HepG2 (cell line): ENCODE results near the gene PODXL. TPM values are rescaled to one million over a fixed set of nuclear protein-coding genes. Genes with fewer than 3 reads are reported as not detected.

Experiments
- ATAC-seq: fragments of 200-7000 bp; cut with Tn5 transposase; 3 replicates; pipeline ENCODE4 v1.9.1; 2020; ENCODE audit warnings: mild to moderate bottlenecking, moderate library complexity
- Bru-seq: library from RNA; stranded (reverse); fragments of 400-500 nt; gene quantifications from one replicate; lab custom pipeline; 2021; lab: Mats Ljungman, UMichigan
- BruChase-seq, 2 experiments: library from RNA; stranded (reverse); fragments of 400-500 nt; gene quantifications; one replicate each; lab custom pipeline; 2021; lab: Mats Ljungman, UMichigan
- BruUV-seq: library from RNA; stranded (reverse); fragments of 400-500 nt; replicated peaks from 2 replicates; lab custom pipeline; 2021; lab: Mats Ljungman, UMichigan
- CTCF ChIA-PET: fragments of 300-600 bp; formaldehyde crosslinking; extraction: SDS; loops from one replicate; lab custom pipeline; 2021; ENCODE audit warnings: low total read pairs, inconsistent platforms, low intra/inter-chr PET ratio; lab: Yijun Ruan, JAX
- POLR2A ChIA-PET: fragments of 350-600 bp; sonication (Branson Sonifier 250); formaldehyde crosslinking; loops from one replicate; lab custom pipeline; 2020; ENCODE audit warnings: antibody characterized with exemption, inconsistent platforms; lab: Yijun Ruan, JAX
- DNase-seq: peaks from one replicate; pipeline ENCODE4 v3.0.0-alpha.2; 2015; ENCODE audit warnings: low spot score
- FAIRE-seq: peaks from 3 replicates; lab custom pipeline; 2011; peaks lifted over from hg19 to GRCh38; lab: Jason Lieb, UNC
- H2AFZ ChIP-seq: one replicate; pipeline ENCODE4 v1.6.1; 2011; ENCODE audit warnings: low read length, inconsistent platforms
- H3K27ac ChIP-seq: fragments of 300-600 bp; 3 replicates; pipeline ENCODE4 v1.8.0; 2011; ENCODE audit warnings: mixed run types, mild to moderate bottlenecking, mixed read lengths, low read length, inconsistent platforms; ENCODE audit not compliant: insufficient read depth; ENCODE audit errors: extremely low read length
- H3K27me3 ChIP-seq, 2 experiments: fragments of 200-600 bp in 1 of 2; 2 replicates in 1 of 2; 3 replicates in 1 of 2; pipeline versions ENCODE4 v1.6.0 to v1.8.0; 2011; ENCODE audit warnings: low read length in 2 of 2, mild to moderate bottlenecking in 2 of 2, moderate library complexity in 2 of 2, inconsistent platforms in 1 of 2; ENCODE audit not compliant: insufficient read depth in 2 of 2, control insufficient read depth in 1 of 2
- H3K36me3 ChIP-seq, 2 experiments: fragments of 200-600 bp in 1 of 2; replicated peaks in 1 of 2; 2 replicates in 1 of 2; 3 replicates in 1 of 2; pipeline versions ENCODE4 v1.5.1 to v1.8.0; 2011; ENCODE audit warnings: low read length in 2 of 2, inconsistent platforms in 1 of 2; ENCODE audit not compliant: insufficient read depth in 2 of 2, control insufficient read depth in 1 of 2
- H3K4me1 ChIP-seq: 2 replicates; pipeline ENCODE4 v1.5.1; 2012; ENCODE audit warnings: low read length, inconsistent platforms; ENCODE audit not compliant: insufficient read depth
- H3K4me2 ChIP-seq: 2 replicates; pipeline ENCODE4 v1.6.0; 2011; ENCODE audit warnings: low read depth, low read length, inconsistent platforms
- H3K4me3 ChIP-seq, 3 experiments: fragments of 200-600 bp in 1 of 3; sonication (generic), shearing (Covaris generic) in 1 of 3; replicated peaks in 1 of 3; 2 replicates each; pipeline ENCODE4 v1.5.1; 2011 to 2016; ENCODE audit warnings: low read length in 3 of 3, inconsistent platforms in 2 of 3, low read depth in 2 of 3, mild to moderate bottlenecking in 2 of 3, control low read depth in 1 of 3, mixed read lengths in 1 of 3; ENCODE audit not compliant: insufficient read depth in 1 of 3
- H3K79me2 ChIP-seq: one replicate; pipeline ENCODE4 v1.6.1; 2011; ENCODE audit warnings: low read length, inconsistent platforms; ENCODE audit not compliant: insufficient read depth
- H3K9ac ChIP-seq: 2 replicates; pipeline ENCODE4 v1.6.0; 2011; ENCODE audit warnings: mild to moderate bottlenecking, low read depth, low read length, inconsistent platforms; ENCODE audit not compliant: insufficient read depth
- H3K9me3 ChIP-seq: 2 replicates; pipeline ENCODE4 v1.5.1; 2012; ENCODE audit warnings: mild to moderate bottlenecking, low read length
- H4K20me1 ChIP-seq: 2 replicates; pipeline ENCODE4 v1.6.0; 2011; ENCODE audit warnings: inconsistent platforms, mild to moderate bottlenecking, low read length, moderate library complexity; ENCODE audit not compliant: insufficient read depth
- EEA1 ChIP-seq: sonication (generic); formaldehyde crosslinking; IDR thresholded peaks from 2 replicates; pipeline ENCODE4 v1.5.1; 2020; ENCODE audit warnings: mild to moderate bottlenecking, missing genetic modification reagents, borderline replicate concordance
- JUND ChIP-seq: sonication (generic); formaldehyde crosslinking; IDR thresholded peaks from 2 replicates; pipeline ENCODE4 v1.8.0; 2022; ENCODE audit warnings: mild to moderate bottlenecking, missing genetic modification reagents
- MTA1 ChIP-seq: sonication (generic); formaldehyde crosslinking; IDR thresholded peaks from 2 replicates; pipeline ENCODE4 v1.4.0; 2020; ENCODE audit warnings: missing genetic modification reagents, mild to moderate bottlenecking, borderline replicate concordance
- MXD3 ChIP-seq: IDR thresholded peaks from 2 replicates; pipeline ENCODE4 v1.6.1; 2016; ENCODE audit warnings: mild to moderate bottlenecking, missing biosample characterization, missing genetic modification reagents
- REL ChIP-seq: sonication (generic); formaldehyde crosslinking; conservative IDR thresholded peaks from 2 replicates; pipeline ENCODE4 v1.8.0; 2022; ENCODE audit warnings: mild to moderate bottlenecking, missing genetic modification reagents, moderate library complexity
- SAFB2 ChIP-seq: sonication (generic); formaldehyde crosslinking; IDR thresholded peaks from 2 replicates; pipeline ENCODE4 v1.5.1; 2020; ENCODE audit warnings: missing genetic modification reagents, low read depth, mild to moderate bottlenecking, borderline replicate concordance
- SETDB1 ChIP-seq: sonication (generic); formaldehyde crosslinking; IDR thresholded peaks from 2 replicates; pipeline ENCODE4 v1.5.1; 2020; ENCODE audit warnings: missing genetic modification reagents, mild to moderate bottlenecking, borderline replicate concordance
- SKI ChIP-seq: fragments of 450-650 bp; IDR thresholded peaks from one replicate; pipeline ENCODE4 v1.6.1; 2018; ENCODE audit warnings: mild to moderate bottlenecking; ENCODE audit not compliant: partially characterized antibody
- SP1 ChIP-seq, 2 experiments: fragments of 450-650 bp in 1 of 2; sonication (generic) in 1 of 2; formaldehyde crosslinking in 1 of 2; IDR thresholded peaks; 2 replicates each; pipeline versions ENCODE4 v1.4.0 to v1.6.1; 2016 to 2020; ENCODE audit warnings: missing genetic modification reagents in 1 of 2
- ZMYM2 ChIP-seq: sonication (generic); formaldehyde crosslinking; IDR thresholded peaks from 2 replicates; pipeline ENCODE4 v1.8.0; 2022; ENCODE audit warnings: mild to moderate bottlenecking, missing genetic modification reagents
- ZNF124 ChIP-seq: sonication (generic); formaldehyde crosslinking; IDR thresholded peaks from 2 replicates; pipeline ENCODE4 v1.4.0; 2020; ENCODE audit warnings: missing genetic modification reagents
- ZNF446 ChIP-seq: sonication (generic); formaldehyde crosslinking; IDR thresholded peaks from 2 replicates; pipeline ENCODE4 v1.5.0; 2020; ENCODE audit warnings: mild to moderate bottlenecking, missing genetic modification reagents
- ZNF570 ChIP-seq: sonication (generic); formaldehyde crosslinking; IDR thresholded peaks from 2 replicates; pipeline ENCODE4 v1.4.0; 2020; ENCODE audit warnings: mild to moderate bottlenecking, missing genetic modification reagents, borderline replicate concordance
- ZNF660 ChIP-seq: sonication (generic); formaldehyde crosslinking; IDR thresholded peaks from 2 replicates; pipeline ENCODE4 v1.5.1; 2020; ENCODE audit warnings: mild to moderate bottlenecking, low read depth, missing genetic modification reagents, borderline replicate concordance
- ZXDC ChIP-seq: sonication (generic); formaldehyde crosslinking; IDR thresholded peaks from 2 replicates; pipeline ENCODE4 v1.5.0; 2020; ENCODE audit warnings: mild to moderate bottlenecking, missing genetic modification reagents
- whole genome bisulfite sequencing: methylation state at CpG from one replicate; pipeline ENCODE4 v1.1.6; 2017; ENCODE audit warnings: low lambda C conversion rate; 5-methylcytosine and 5-hydroxymethylcytosine counted together
- in situ Hi-C: cut with HindIII; loops from 2 replicates; pipeline ENCODE4 v1.10.0; 2017; ENCODE audit warnings: low pct_unique_long_range_greater_than_20kb; ENCODE audit not compliant: extremely low pct_ligation_motif_present
- intact Hi-C: fragments of 100-400 bp; cut with micrococcal nuclease; formaldehyde crosslinking; loops from one replicate; pipeline ENCODE4 v1.10.0; 2022; ENCODE audit not compliant: unreplicated experiment
- long read RNA-seq, 2 experiments: library from RNA in 1 of 2; library from polyadenylated mRNA in 1 of 2; stranded (forward) in 1 of 2; unstranded in 1 of 2; transcript quantifications; one replicate each; pipeline ENCODE4 v2.0.0, GENCODE V29; 2019 to 2022
- polyA minus RNA-seq, 3 experiments: library from RNA; depleted of rRNA, polyadenylated mRNA; stranded (reverse); fragments of >200 nt; gene quantifications; 2 replicates each; pipeline ENCODE4 v1.2.3, GENCODE V29; 2011; ENCODE audit warnings: low replicate concordance in 1 of 3
- polyA plus RNA-seq, 8 experiments: library from polyadenylated mRNA; depleted of rRNA in 3 of 8; stranded (reverse) in 7 of 8; unstranded in 1 of 8; fragments of >200 nt; fragmentation: Illumina TruSeq in 4 of 8; extraction: Trizol in 4 of 8; gene quantifications; 2 replicates each; pipeline versions ENCODE4 v1.2.1 to v1.2.3, GENCODE V29; 2011 to 2016; ENCODE audit warnings: low read depth in 4 of 8, missing spikeins in 1 of 8, mixed read lengths in 1 of 8; ENCODE audit not compliant: insufficient read depth in 1 of 8
- total RNA-seq, 5 experiments: library from RNA; depleted of rRNA; stranded (reverse); fragments of >200 nt; fragmentation: Illumina TruSeq; extraction: Trizol; gene quantifications; 2 replicates each; pipeline ENCODE4 v1.2.3, GENCODE V29; 2016; ENCODE audit warnings: low read depth in 1 of 5

PODXL gene
- 0.22 and 0.24 TPM in 2 replicates for total RNA-seq (2016; rRNA removed; fragmentation: Illumina TruSeq; extraction: Trizol)
- total RNA-seq (2016; cell fraction: cytosol; rRNA removed; fragmentation: Illumina TruSeq; extraction: Trizol; ENCODE audit: low read depth), result 0.09 TPM in 1 of 2 replicates, not detected in the other
- 0.17 and 0.24 TPM in 2 replicates for total RNA-seq (2016; cell fraction: insoluble cytoplasmic fraction; rRNA removed; fragmentation: Illumina TruSeq; extraction: Trizol)
- 0.12 and 0.21 TPM in 2 replicates for total RNA-seq (2016; cell fraction: membrane; rRNA removed; fragmentation: Illumina TruSeq; extraction: Trizol)
- total RNA-seq (2016; cell fraction: nucleus; rRNA removed; fragmentation: Illumina TruSeq; extraction: Trizol), result 0.47 and 1.1 TPM in 2 replicates
- 0.33 and 0.54 TPM in 2 replicates for polyA plus RNA-seq (2011; rRNA removed)
- 0.18 and 0.35 TPM in 2 replicates for polyA plus RNA-seq (2011; cell fraction: cytosol; rRNA removed)
- polyA plus RNA-seq (2011; cell fraction: nucleus; rRNA removed), result 0.38 and 0.55 TPM in 2 replicates
- polyA plus RNA-seq (2012), result 0.19 and 0.63 TPM in 2 replicates
- polyA plus RNA-seq (2016; cell fraction: cytosol; fragmentation: Illumina TruSeq; extraction: Trizol; ENCODE audit: low read depth), result 0.01 and 0.31 TPM in 2 replicates
- polyA plus RNA-seq (2016; cell fraction: insoluble cytoplasmic fraction; fragmentation: Illumina TruSeq; extraction: Trizol; ENCODE audit: low read depth), result 0.21 and 0.25 TPM in 2 replicates
- polyA plus RNA-seq (2016; cell fraction: membrane; fragmentation: Illumina TruSeq; extraction: Trizol; ENCODE audit: low read depth), result 0.03 and 0.16 TPM in 2 replicates
- 0.69 and 1.5 TPM in 2 replicates for polyA plus RNA-seq (2016; cell fraction: nucleus; fragmentation: Illumina TruSeq; extraction: Trizol; ENCODE audit: insufficient read depth, low read depth)
- polyA minus RNA-seq (2011; rRNA and poly(A)+ RNA removed; ENCODE audit: low replicate concordance), result 0.50 and 160 TPM in 2 replicates
- 1.5 and 2.1 TPM in 2 replicates for polyA minus RNA-seq (2011; cell fraction: cytosol; rRNA and poly(A)+ RNA removed)
- polyA minus RNA-seq (2011; cell fraction: nucleus; rRNA and poly(A)+ RNA removed), result 0.75 and 1.4 TPM in 2 replicates
- percentile 18 among the genes with signal in this experiment for Bru-seq, nascent RNA
- BruChase-seq, experiment 1, labeled RNA remaining after a 6-hour chase, result percentile 17 among the genes with signal in this experiment
- percentile 13 among the genes with signal in this experiment for BruChase-seq, experiment 2, labeled RNA remaining after a 2-hour chase
- long read RNA-seq, experiment 1, result 0 reads
- long read RNA-seq, experiment 2, partial matches to known transcripts, result 0 of 1 reads
- long read RNA-seq, experiment 2, other reads (novel, unspliced or antisense), result 1 of 1 reads

- H3K9me3 ChIP-seq, result no peaks in the 10 kb centered on the region
- H3K4me1 ChIP-seq, result peaks cover 13% of the 10 kb centered on the region
- H3K9ac ChIP-seq, result no peak within 1 kb of the TSS
- H4K20me1 ChIP-seq, result no peaks in the 10 kb centered on the region
- no peak within 1 kb of the TSS for H2AFZ ChIP-seq
- no CpG with 5 or more reads among the region's 112 CpGs for WGBS
- in situ Hi-C loops (no loop called here), intact Hi-C loops (no loop called here)
- H3K27me3 ChIP-seq, result peaks cover 11 to 64% of the 10 kb centered on the region in 2 experiments
- no peak for FAIRE-seq
- ATAC-seq, result peak; percentile 83
- H3K27ac ChIP-seq, result no peak within 1 kb of the TSS
- BruUV-seq, result no TSS peak
- ChIA-PET POLR2A (no interaction called here), CTCF (no interaction called here)
- DNase-seq, result no peak
- peak within 1 kb of the TSS; percentile 73 for H3K4me2 ChIP-seq
- no peaks in the 10 kb centered on the region for H3K36me3 ChIP-seq
- no peaks in the 10 kb centered on the region for H3K79me2 ChIP-seq
- H3K4me3 ChIP-seq, result peak within 1 kb of the TSS; percentile 37 to 61 (median 38); a peak in 5 of 6 replicates
- TF ChIP-seq JUND (no peak), ZMYM2 (no peak), SKI (no peak), ZNF446 (CRISPR knock-in tag) (no peak), MXD3 (CRISPR knock-in tag) (peak; percentile 32; the same call in 1 of the 2 replicates), SETDB1 (no peak), ZNF660 (CRISPR knock-in tag) (no peak), SAFB2 (CRISPR knock-in tag) (no peak), ZNF570 (no peak), EEA1 (CRISPR knock-in tag) (peak; percentile 64; the same call in 1 of the 2 replicates), ZXDC (CRISPR knock-in tag) (no peak), REL (no peak), ZNF124 (no peak), MTA1 (CRISPR knock-in tag) (0 out of 2 replicates have a peak, but pooled peaks have one; percentile 32), SP1 (IDR thresholded peaks at IDR 0.05) (no peak), SP1 (CRISPR knock-in tag; IDR thresholded peaks at IDR 0.05) (no peak)
Observed at GRCh38 chr7:131556053-131556908, at the start of gene PODXL. Gene PODXL, minus strand, starts transcription at chr7:131556628. Its CDS starts 269 bp downstream, at chr7:131556359.
